GM12878 (cell line): ENCODE measurements around the gene NDUFV1. TPM values are rescaled to one million over a fixed set of nuclear protein-coding genes. Genes with fewer than 3 reads are reported as not detected.

Source experiments
- ATAC-seq: fragments of 200-7000 bp; cut with Tn5 transposase; 3 replicates; pipeline ENCODE4 v1.9.1; 2020; ENCODE audit warnings: mild to moderate bottlenecking, moderate library complexity
- BruUV-seq: library from RNA; stranded (reverse); fragments of 400-500 nt; replicated peaks from 2 replicates; lab custom pipeline; 2021; lab: Mats Ljungman, UMichigan
- CTCF ChIA-PET: fragments of 300-600 bp; sonication (Branson Sonifier 250); formaldehyde crosslinking; extraction: SDS; loops from one replicate; lab custom pipeline; 2021; ENCODE audit warnings: inconsistent platforms; lab: Yijun Ruan, JAX
- POLR2A ChIA-PET: fragments of 350-600 bp; formaldehyde crosslinking; extraction: SDS; loops from one replicate; lab custom pipeline; 2021; ENCODE audit warnings: inconsistent platforms; lab: Charles Lee
- RAD21 ChIA-PET: fragments of 300-600 bp; sonication (Branson Sonifier 250); formaldehyde crosslinking; loops from one replicate; lab custom pipeline; 2023; ENCODE audit warnings: antibody characterized with exemption; ENCODE audit not compliant: unreplicated experiment; lab: Charles Lee
- SMC1A ChIA-PET: fragments of 300-600 bp; sonication (Branson Sonifier 250); formaldehyde crosslinking; loops from one replicate; lab custom pipeline; 2023; ENCODE audit not compliant: unreplicated experiment, uncharacterized antibody; lab: Charles Lee
- DNase-seq: peaks from one replicate; pipeline ENCODE4 v3.0.0-alpha.2; 2011; ENCODE audit warnings: low read depth, low spot score
- FAIRE-seq: peaks from 3 replicates; lab custom pipeline; 2011; peaks lifted over from hg19 to GRCh38; lab: Jason Lieb, UNC
- H2AFZ ChIP-seq: 2 replicates; pipeline ENCODE4 v1.6.0; 2011; ENCODE audit warnings: low read depth, low read length, control low read depth; ENCODE audit not compliant: control insufficient read depth
- H3K27ac ChIP-seq: 2 replicates; pipeline ENCODE4 v1.5.1; 2011; ENCODE audit warnings: control low read depth; ENCODE audit not compliant: control insufficient read depth, insufficient read depth
- H3K27me3 ChIP-seq, 2 experiments: replicated peaks in 1 of 2; 2 replicates each; pipeline versions ENCODE4 v1.6.0 to v1.6.1; 2011; ENCODE audit warnings: low read length in 1 of 2; ENCODE audit not compliant: control insufficient read depth in 2 of 2, insufficient read depth in 2 of 2
- H3K36me3 ChIP-seq, 2 experiments: 2 replicates each; pipeline ENCODE4 v1.5.1; 2011; ENCODE audit warnings: low read length in 1 of 2; ENCODE audit not compliant: control insufficient read depth in 2 of 2, insufficient read depth in 2 of 2
- H3K4me1 ChIP-seq: 2 replicates; pipeline ENCODE4 v1.6.1; 2011; ENCODE audit warnings: mild to moderate bottlenecking, low read length, moderate library complexity, mixed read lengths; ENCODE audit not compliant: control insufficient read depth, insufficient read depth
- H3K4me2 ChIP-seq: 2 replicates; pipeline ENCODE4 v1.6.0; 2011; ENCODE audit warnings: control low read depth; ENCODE audit not compliant: control insufficient read depth, insufficient read depth
- H3K4me3 ChIP-seq: fragments of 200-600 bp; sonication (generic); 2 replicates; pipeline ENCODE4 v1.5.1; 2016
- H3K79me2 ChIP-seq: 2 replicates; pipeline ENCODE4 v1.6.0; 2011; ENCODE audit warnings: low read length; ENCODE audit not compliant: control insufficient read depth, insufficient read depth
- H3K9ac ChIP-seq: 2 replicates; pipeline ENCODE4 v1.8.0; 2011; ENCODE audit warnings: low read length, control low read depth, mixed read lengths; ENCODE audit not compliant: control insufficient read depth, insufficient read depth
- H3K9me3 ChIP-seq: replicated peaks from 3 replicates; pipeline ENCODE4 v1.5.1; 2011; ENCODE audit warnings: mild to moderate bottlenecking, low read length; ENCODE audit not compliant: control insufficient read depth, insufficient read depth
- H4K20me1 ChIP-seq: 2 replicates; pipeline ENCODE4 v1.6.0; 2011; ENCODE audit not compliant: control insufficient read depth, insufficient read depth
- ASH2L ChIP-seq: fragments of 300-600, 200-600 bp; sonication (generic); IDR thresholded peaks from 2 replicates; pipeline ENCODE4 v1.6.1; 2017; ENCODE audit warnings: low read depth, mild to moderate bottlenecking, borderline replicate concordance
- CUX1 ChIP-seq: IDR thresholded peaks from 2 replicates; pipeline ENCODE4 v1.6.1; 2012; ENCODE audit warnings: improper control_type of control experiment, low read depth, low read length; ENCODE audit not compliant: insufficient replicate concordance
- EGR1 ChIP-seq, 2 experiments: IDR thresholded peaks; 1 replicate in 1 of 2; 2 replicates in 1 of 2; pipeline ENCODE4 v1.6.1; 2011 to 2012; ENCODE audit warnings: low read depth in 2 of 2, low read length in 2 of 2, borderline replicate concordance in 1 of 2, mild to moderate bottlenecking in 1 of 2, moderate library complexity in 1 of 2
- JUND ChIP-seq: IDR thresholded peaks from 2 replicates; pipeline ENCODE4 v1.6.1; 2012; ENCODE audit warnings: low read depth, mild to moderate bottlenecking, low read length, improper control_type of control experiment, moderate library complexity
- KLF5 ChIP-seq: fragments of 450-650 bp; IDR thresholded peaks from 2 replicates; pipeline ENCODE4 v1.6.1; 2014; ENCODE audit warnings: mild to moderate bottlenecking; ENCODE audit not compliant: partially characterized antibody
- LARP7 ChIP-seq: fragments of 450-650 bp; IDR thresholded peaks from 2 replicates; pipeline ENCODE4 v1.6.1; 2017; ENCODE audit warnings: mild to moderate bottlenecking
- MTA3 ChIP-seq: IDR thresholded peaks from 2 replicates; pipeline ENCODE4 v1.6.1; 2012; ENCODE audit warnings: low read length, inconsistent platforms, borderline replicate concordance
- NR2C2 ChIP-seq: IDR thresholded peaks from 2 replicates; pipeline ENCODE4 v1.6.1; 2011; ENCODE audit warnings: borderline replicate concordance, low read depth; ENCODE audit not compliant: control insufficient read depth, insufficient read length
- PAX8 ChIP-seq: fragments of 450-650 bp; IDR thresholded peaks from 2 replicates; pipeline ENCODE4 v1.6.1; 2017; ENCODE audit warnings: mild to moderate bottlenecking, moderate library complexity
- RCOR1 ChIP-seq: conservative IDR thresholded peaks from 2 replicates; pipeline ENCODE4 v1.6.1; 2012; ENCODE audit warnings: low read depth, low read length, improper control_type of control experiment
- RFX5 ChIP-seq: IDR thresholded peaks from 2 replicates; pipeline ENCODE4 v1.6.1; 2011; ENCODE audit warnings: low read depth, low read length, improper control_type of control experiment
- TAF1 ChIP-seq: IDR thresholded peaks from 2 replicates; pipeline ENCODE4 v1.6.1; 2011; ENCODE audit warnings: mild to moderate bottlenecking, low read depth, low read length, borderline replicate concordance
- ZNF217 ChIP-seq: fragments of 450-650 bp; IDR thresholded peaks from 2 replicates; pipeline ENCODE4 v1.6.1; 2017; ENCODE audit warnings: antibody characterized with exemption, mild to moderate bottlenecking
- WGBS: methylation state at CpG from one replicate; pipeline ENCODE4 v1.1.6; 2016; ENCODE audit warnings: low lambda C conversion rate; ENCODE audit not compliant: insufficient replicate concordance, insufficient coverage; ENCODE audit errors: missing lambda C conversion rate; 5-methylcytosine and 5-hydroxymethylcytosine counted together
- in situ Hi-C: fragments of 300-500 bp; cut with MboI; formaldehyde crosslinking; loops from 9 replicates; pipeline ENCODE4 v1.14.3; 2018; ENCODE audit warnings: mixed read lengths
- intact Hi-C: fragments of 100-400 bp; cut with micrococcal nuclease; formaldehyde crosslinking; loops from one replicate; pipeline ENCODE4 v1.14.2; 2022; ENCODE audit not compliant: unreplicated experiment
- polyA plus RNA-seq, 11 experiments: library from polyadenylated mRNA; depleted of rRNA in 4 of 11; unstranded in 6 of 11; stranded (reverse) in 5 of 11; fragments of >200 nt; fragmentation: Nextera tagmentation in 4 of 11; fragmentation: Illumina TruSeq in 1 of 11; extraction: Ambion mirVana in 4 of 11; extraction: Trizol in 1 of 11; gene quantifications; 1 replicate in 1 of 11; 2 replicates in 10 of 11; pipeline versions ENCODE4 v1.2.1 to v1.2.3, GENCODE V29; 2011 to 2016; ENCODE audit warnings: inconsistent platforms in 2 of 11, missing spikeins in 2 of 11, low read depth in 1 of 11
- total RNA-seq, 4 experiments: library from RNA; depleted of rRNA in 3 of 4; stranded (reverse); fragments of >200 nt in 3 of 4; fragmentation: Illumina TruSeq in 1 of 4; extraction: Trizol in 1 of 4; gene quantifications; 2 replicates each; pipeline versions ENCODE4 v1.2.1 to v1.2.3, GENCODE V29; 2013 to 2021

Gene NDUFV1
- total and polyA plus RNA-seq, 10 of the 15 experiments (the other 5 are each of a cell fraction or from before 2014, with no cell fraction given), result 8.2 to 380 (median 231) TPM

GRCh38 chr11:67652965-67653845, 46.5 kb downstream of the NDUFV1 start (continued):
- TF ChIP-seq CUX1 (no peak), JUND (no peak), NR2C2 (no peak)
- TF ChIP-seq, all 136 proteins: peak for 0

- Histone ChIP-seq H3K4me1 (peaks cover 42% of the 10 kb centered on the region), H3K27ac (no peak overlapping the region), H3K9ac (no peak overlapping the region), H3K27me3 (no peaks in the 10 kb centered on the region), H3K4me2 (no peak overlapping the region), H2AFZ (no peak overlapping the region), H3K79me2 (no peaks in the 10 kb centered on the region), H4K20me1 (no peaks in the 10 kb centered on the region), H3K36me3 (no peaks in the 10 kb centered on the region), H3K9me3 (peaks cover 8% of the 10 kb centered on the region), H3K4me3 (no peak overlapping the region)
- DNase-seq (no peak), ATAC-seq (no peak), FAIRE-seq (no peak)
- ChIA-PET SMC1A (interaction anchor here (6.3 kb wide), 1 partner anchor 25 kb away, joined by 52 read pairs; the partner anchor contains the start of gene NUDT8), CTCF (interaction anchor here (1.3 to 7.7 kb wide), 2 partner anchors 8 to 14 kb away, joined by 3 to 132 read pairs; partner anchors contain the start of gene ACY3), POLR2A (interaction anchor here (0.8 kb wide), 1 partner anchor 11 kb away, joined by 6 read pairs; no protein-coding TSS in a partner anchor), RAD21 (no interaction called here)
- no TSS peak for BruUV-seq
- 71% methylated on average over 9 of the region's 9 CpGs for whole genome bisulfite sequencing
- in situ Hi-C loops (no loop called here), intact Hi-C loops (no loop called here)
- TF ChIP-seq ZNF217 (no peak), PAX8 (no peak), KLF5 (no peak), MTA3 (no peak), TAF1 (no peak), LARP7 (no peak), RFX5 (no peak), ASH2L (no peak), EGR1 (IDR thresholded peaks at IDR 0.05; ENCODE audit: borderline replicate concordance in 1 of 2, low read depth in 2 of 2, low read length in 2 of 2) (no peak), RCOR1 (no peak)
Observed at GRCh38 chr11:67654225-67654624, 47.5 kb downstream of the NDUFV1 start.
